GM19035 (cell line): ENCODE results near the gene EXOSC7.
"Not testable (repeated sequence)": the region's sequence is repeated elsewhere in the genome, so short reads cannot be mapped to it uniquely, and the experiment has no call there.

Experiments
- ATAC-seq: cut with Tn5 transposase; IDR thresholded peaks from one replicate; pipeline ENCODE4 v1.9.1; 2021; ENCODE audit not compliant: unreplicated experiment

EXOSC7 gene

DNA sequence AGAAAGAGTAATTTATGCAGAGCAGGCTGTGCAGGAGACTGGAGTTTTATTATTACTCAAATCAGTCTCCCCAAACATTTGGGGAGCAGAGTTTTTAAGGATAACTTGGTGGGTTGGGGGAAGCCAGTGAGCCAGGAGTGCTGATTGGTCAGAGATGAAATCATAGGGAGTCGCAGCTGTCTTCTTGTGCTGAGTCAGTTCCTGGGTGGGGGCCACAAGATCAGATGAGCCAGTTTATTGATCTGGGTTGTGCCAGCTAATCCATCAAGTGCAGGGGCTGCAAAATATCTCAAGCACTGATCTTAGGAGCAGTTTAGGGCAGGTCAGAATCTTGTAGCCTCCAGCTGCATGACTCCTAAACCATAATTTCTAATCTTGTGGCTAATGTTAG lies 77.8 kb downstream of the EXOSC7 start:
- not testable (repeated sequence) for ATAC-seq

DNA sequence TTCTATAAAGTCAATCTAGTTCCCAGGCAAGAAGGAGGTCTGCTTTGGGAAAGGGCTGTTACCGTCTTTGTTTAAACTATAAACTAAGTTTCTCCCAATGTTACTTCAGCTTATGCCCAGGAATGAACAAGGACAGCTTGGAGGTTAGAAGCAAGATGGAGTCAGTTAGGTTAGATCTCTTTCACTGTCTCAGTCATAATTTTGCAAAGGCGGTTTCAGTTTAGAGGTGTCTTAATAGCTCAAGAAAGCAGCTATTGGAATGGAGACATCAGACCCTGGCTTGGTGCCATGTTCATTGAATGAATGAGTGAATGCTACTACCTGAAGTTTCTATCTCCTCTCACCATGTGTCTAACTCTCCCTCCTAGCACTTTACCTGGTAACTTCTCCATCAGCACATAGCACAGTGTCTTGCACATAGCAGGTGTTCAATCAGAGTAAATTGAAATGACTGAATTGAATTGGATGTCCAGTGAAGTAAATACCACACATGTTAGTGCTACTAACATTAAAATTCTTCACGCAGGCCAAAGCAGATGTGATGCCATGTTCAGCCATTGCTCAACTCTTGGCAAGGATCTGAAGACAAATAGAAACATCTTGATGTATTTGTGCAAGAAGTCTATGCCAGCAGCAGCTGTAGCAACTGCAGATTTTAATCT lies 78.3 kb downstream of the EXOSC7 start:
- no peak for ATAC-seq

DNA sequence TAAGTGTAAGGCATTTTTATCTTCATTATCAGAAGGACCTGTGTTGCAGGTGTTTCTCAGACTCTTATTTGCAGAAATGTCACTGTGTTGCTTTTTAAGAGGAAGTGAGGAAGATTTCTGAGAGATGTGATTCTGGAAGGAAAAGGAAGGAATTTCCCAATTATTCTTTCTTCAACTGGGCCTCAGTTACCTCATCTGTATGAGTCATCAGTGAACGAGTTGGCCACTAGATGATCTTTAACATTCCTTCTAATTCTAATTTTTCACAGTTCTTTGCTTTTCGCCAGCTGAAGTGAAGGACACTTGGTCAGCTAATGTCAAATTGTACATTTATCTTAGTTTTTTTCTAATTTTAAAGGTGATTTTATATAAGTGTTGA lies 79.0 kb downstream of the EXOSC7 start:
- ATAC-seq: no peak

DNA sequence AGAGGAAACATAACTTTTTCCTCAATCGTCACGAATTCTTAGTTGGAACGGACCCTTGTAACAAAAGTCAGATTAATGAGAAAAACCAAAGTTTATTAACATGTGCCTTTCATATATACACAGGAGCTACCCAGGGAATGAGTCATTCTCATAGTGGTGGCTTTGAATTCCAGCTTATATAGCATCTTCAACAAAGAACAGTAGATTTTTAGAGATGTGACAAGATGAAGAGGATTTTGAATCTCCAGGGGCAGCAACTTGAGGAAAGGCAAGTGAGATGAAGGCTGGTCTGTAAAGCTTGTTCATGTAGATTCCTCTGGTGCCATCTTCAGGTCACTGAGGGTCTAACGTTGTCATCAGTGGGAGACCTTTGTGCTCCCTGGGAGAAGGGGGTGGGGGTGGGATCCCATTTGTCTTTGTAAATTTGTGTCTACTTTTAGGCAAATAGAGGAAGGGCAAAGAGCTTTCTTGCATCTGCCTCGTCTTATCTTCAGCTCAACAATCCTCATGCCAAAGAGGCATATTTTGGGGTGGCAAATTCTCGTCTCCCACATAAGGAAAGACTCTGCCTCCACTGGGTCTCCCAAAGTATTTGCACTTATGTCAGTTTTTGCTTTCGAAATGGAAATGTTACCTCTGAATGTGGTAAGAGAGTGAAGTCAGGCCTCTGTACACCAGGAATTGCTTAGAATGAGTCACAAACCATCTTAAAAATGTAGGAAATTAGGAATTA lies 79.5 kb downstream of the EXOSC7 start:
- no peak for ATAC-seq

DNA sequence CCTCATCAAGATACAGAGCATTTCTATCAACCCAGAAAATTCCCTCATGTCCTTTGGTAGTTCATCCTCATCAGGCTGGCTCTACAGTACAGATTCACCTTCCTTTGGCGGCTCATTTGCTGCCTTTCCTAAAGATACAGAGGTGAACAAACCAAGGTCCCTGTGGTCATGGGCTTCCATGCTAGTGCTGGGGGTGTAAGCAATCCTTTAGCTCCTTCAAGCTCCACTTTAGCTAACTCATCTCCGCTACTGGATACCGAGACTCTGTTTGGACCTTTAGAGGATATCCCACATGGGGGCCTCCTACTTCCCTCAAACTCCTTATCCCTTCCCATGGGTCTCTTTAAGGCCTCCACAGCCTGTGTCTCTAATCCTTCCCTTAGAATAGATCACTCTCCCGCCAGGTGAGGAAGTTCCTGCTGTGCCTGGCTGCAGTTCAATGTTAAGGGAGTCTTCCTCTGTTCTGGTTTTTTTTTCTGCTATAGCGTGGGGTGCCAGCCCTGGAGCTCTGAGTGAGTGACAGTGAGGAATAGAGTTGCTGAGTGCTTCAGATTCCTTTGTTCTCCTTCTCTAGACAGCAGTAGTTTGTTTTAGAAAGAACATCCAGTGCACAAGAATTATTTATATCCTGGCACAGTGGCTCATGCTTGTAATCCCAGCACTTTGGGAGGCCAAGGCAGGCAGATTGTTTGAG lies 80.7 kb downstream of the EXOSC7 start:
- no peak for ATAC-seq

DNA sequence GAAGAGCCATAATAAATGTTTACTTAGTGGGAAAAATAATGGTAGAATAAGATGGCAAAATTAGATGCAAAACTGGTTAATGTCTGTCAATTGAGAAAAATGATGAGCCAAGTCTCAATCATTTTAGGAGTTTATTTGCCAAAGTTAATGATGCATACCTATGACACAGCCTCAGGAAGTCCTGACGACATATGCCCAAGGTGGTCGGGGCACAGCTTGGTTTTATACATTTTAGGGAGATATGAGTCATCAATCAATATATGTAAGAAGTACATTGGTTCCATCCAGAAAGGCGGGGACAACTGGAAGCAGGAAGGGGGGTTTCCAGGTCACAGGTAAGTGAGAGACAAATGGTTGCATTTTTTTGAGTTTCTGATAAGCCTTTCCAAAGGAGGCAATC lies 81.5 kb downstream of the EXOSC7 start:
- no peak for ATAC-seq

DNA sequence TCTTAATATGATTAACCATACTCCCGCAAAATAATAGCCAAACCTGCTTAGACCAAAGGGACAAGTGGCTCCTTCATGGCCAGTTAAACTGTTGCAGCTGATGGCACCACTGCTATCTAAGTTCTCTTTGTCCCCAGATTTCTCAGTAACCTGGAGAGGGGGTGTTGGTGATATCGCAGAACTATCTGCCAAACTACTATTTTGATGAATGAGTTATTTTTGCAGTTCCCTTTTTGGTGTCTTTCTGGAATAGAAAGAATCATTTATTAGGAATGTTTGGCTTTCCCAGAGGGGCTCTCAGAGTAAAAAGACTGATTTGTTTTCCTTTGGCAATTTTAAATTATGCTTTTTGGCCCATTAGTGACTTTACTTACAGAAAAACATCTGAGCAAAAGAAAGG lies 83.1 kb downstream of the EXOSC7 start:
- no peak for ATAC-seq

DNA sequence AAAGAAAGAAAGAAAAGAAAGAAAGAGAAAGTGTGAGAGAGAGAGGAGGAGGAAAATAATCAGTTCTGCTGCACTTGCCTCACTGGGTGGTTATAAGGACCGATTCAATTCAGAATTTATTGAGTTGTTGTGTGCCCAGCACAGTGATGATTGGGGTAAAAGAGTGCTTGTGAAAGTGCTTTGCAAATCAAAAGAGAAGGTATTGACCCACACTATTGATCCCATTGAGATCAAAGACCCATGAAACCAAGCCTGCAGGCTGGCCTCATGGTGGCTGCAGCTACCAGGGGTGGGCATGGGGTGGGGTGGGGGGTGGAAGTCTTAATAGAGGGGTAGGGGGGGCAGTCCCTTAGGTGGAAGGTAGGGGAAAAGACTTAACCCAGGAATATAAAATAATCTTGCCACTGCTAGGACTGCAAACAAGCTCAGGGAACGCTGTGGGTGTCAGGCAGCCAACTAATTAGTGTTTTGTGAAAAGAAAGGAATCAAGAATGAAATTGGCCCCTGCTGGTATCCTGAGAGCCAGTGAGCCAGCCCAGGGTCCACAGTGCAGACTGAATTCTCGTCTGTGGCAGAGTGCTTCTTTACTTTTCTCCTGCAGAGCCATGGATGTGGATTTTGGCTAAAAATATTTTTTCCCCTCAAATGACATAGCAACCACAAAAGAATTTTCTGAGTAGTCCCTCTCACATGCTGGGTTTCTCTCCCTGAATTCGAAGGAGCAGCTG lies 84.3 kb downstream of the EXOSC7 start:
- ATAC-seq: no peak
